Endothelial cell (in vitro differentiated cells): ENCODE data around the gene RPL12. TPM values are rescaled to one million over a fixed set of nuclear protein-coding genes. Genes with fewer than 3 reads are reported as not detected.
A peak's percentile ranks its signal among the peaks of the same experiment; 100 is the strongest.

Experiments used
- DNase-seq: peaks from one replicate; pipeline ENCODE4 v3.0.0; 2021; ENCODE audit warnings: low spot score
- H3K27ac Mint-ChIP-seq: one replicate; pipeline ENCODE4 v1.8.0; 2021; ENCODE audit warnings: mixed read lengths, inconsistent platforms; ENCODE audit not compliant: unreplicated experiment
- H3K27me3 Mint-ChIP-seq: one replicate; pipeline ENCODE4 v1.8.0; 2021; ENCODE audit warnings: mild to moderate bottlenecking, moderate library complexity, mixed read lengths, inconsistent platforms; ENCODE audit not compliant: unreplicated experiment
- H3K36me3 Mint-ChIP-seq: one replicate; pipeline ENCODE4 v1.8.0; 2021; ENCODE audit warnings: mild to moderate bottlenecking, low read depth, mixed read lengths, inconsistent platforms; ENCODE audit not compliant: unreplicated experiment
- H3K4me1 Mint-ChIP-seq: one replicate; pipeline ENCODE4 v1.8.0; 2021; ENCODE audit warnings: mild to moderate bottlenecking, mixed read lengths, inconsistent platforms; ENCODE audit not compliant: unreplicated experiment
- H3K4me3 Mint-ChIP-seq: one replicate; pipeline ENCODE4 v1.8.0; 2021; ENCODE audit warnings: mild to moderate bottlenecking, mixed read lengths, inconsistent platforms; ENCODE audit not compliant: unreplicated experiment
- H3K9me3 Mint-ChIP-seq: one replicate; pipeline ENCODE4 v1.8.0; 2021; ENCODE audit warnings: mixed read lengths, inconsistent platforms; ENCODE audit not compliant: unreplicated experiment
- CTCF ChIP-seq: fragments of 200-600 bp; sonication (generic); IDR thresholded peaks from one replicate; pipeline ENCODE4 v1.5.0; 2021; ENCODE audit warnings: antibody characterized with exemption; ENCODE audit not compliant: unreplicated experiment
- total RNA-seq: library from RNA; stranded (reverse); fragmentation: NEBNext Ultra II Directional; extraction: Animal tissue kit (Norgen Biotek cat#: 25700); gene quantifications from one replicate; pipeline ENCODE4 v1.2.1, GENCODE V29; 2021; ENCODE audit not compliant: unreplicated experiment

Gene RPL12
- total RNA-seq, 1 donor from 2014 or later, result 1,208 TPM

GRCh38 chr9:127430415-127430814 lies 20.8 kb downstream of the RPL12 start:
- DNase-seq, result no peak
- H3K4me1 Mint-ChIP-seq, result peaks cover 11% of the 10 kb centered on the region
- H3K36me3 Mint-ChIP-seq, result peaks cover 29% of the 10 kb centered on the region
- TF ChIP-seq CTCF, result no peak
- no peaks in the 10 kb centered on the region for H3K9me3 Mint-ChIP-seq
- no peak overlapping the region for H3K4me3 Mint-ChIP-seq
- H3K27ac Mint-ChIP-seq, result no peak overlapping the region
- H3K27me3 Mint-ChIP-seq, result no peaks in the 10 kb centered on the region

GRCh38 chr9:127428348-127428747 lies 22.9 kb downstream of the RPL12 start:
- peaks cover 13% of the 10 kb centered on the region for H3K36me3 Mint-ChIP-seq
- H3K4me1 Mint-ChIP-seq, result peaks cover 23% of the 10 kb centered on the region
- H3K27me3 Mint-ChIP-seq, result no peaks in the 10 kb centered on the region
- TF ChIP-seq CTCF, result no peak
- H3K4me3 Mint-ChIP-seq, result no peak overlapping the region
- DNase-seq, result no peak
- H3K9me3 Mint-ChIP-seq, result no peaks in the 10 kb centered on the region
- no peak overlapping the region for H3K27ac Mint-ChIP-seq

GRCh38 chr9:127426756-127427155 lies 24.4 kb downstream of the RPL12 start:
- TF ChIP-seq CTCF, result no peak
- Mint-ChIP-seq H3K4me3 (peak overlapping the region; percentile 49), H3K9me3 (no peaks in the 10 kb centered on the region), H3K4me1 (peaks cover 31% of the 10 kb centered on the region), H3K36me3 (peaks cover 13% of the 10 kb centered on the region), H3K27me3 (no peaks in the 10 kb centered on the region), H3K27ac (peak overlapping the region; percentile 55)
- DNase-seq, result no peak

- H3K9me3 Mint-ChIP-seq, result no peaks in the 10 kb centered on the region
- H3K27me3 Mint-ChIP-seq, result no peaks in the 10 kb centered on the region
- H3K4me3 Mint-ChIP-seq, result peak overlapping the region; percentile 98
- peak overlapping the region; percentile 88 for H3K27ac Mint-ChIP-seq
- H3K36me3 Mint-ChIP-seq, result no peaks in the 10 kb centered on the region
- peaks cover 31% of the 10 kb centered on the region for H3K4me1 Mint-ChIP-seq
- no peak for DNase-seq
- TF ChIP-seq CTCF, result no peak
Measured at GRCh38 chr9:127424676-127424999, 26.6 kb downstream of the RPL12 start.

DNA sequence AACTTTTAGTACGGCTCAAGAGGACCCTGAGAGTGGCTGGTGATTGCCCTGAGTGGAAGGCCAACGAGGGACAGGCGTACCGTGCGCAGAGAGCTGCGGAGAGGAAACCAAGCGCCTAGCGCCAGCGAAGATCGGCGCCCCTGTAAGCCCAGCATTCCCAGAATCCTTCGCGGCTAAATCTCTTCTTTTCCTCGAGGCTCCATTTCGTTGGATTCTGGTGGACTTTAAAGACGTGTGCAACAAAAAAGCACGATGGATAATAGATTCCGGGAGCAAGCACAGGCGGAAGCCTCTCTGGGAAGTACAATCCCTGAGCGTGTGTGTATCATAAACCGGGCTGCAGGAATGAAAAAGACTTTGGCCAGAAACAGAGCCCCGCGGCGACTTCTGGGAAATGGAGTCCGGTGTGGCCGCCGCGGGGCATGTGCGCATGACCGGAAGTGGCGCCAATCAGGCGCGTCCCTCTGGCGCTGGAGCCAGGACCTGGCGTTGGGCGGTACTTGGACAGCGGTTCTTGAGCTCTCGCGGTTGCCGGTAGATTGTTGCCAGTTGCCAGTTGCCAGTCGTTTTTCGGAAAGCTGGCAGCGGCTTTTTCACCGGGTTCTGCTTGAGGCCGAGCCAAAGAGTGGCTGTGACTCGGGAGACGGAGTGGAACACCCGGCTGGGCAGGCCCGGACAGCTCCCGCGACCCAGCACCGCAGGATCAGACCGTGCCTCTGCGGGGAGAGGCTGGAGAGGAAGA lies 27.1 kb downstream of the RPL12 start, which contains the start of gene ZNF79:
TSS of gene ZNF79 (plus strand) at position 449 of the 742 bp plus-strand sequence. CDS start 406 bp downstream, outside the sequence.
- H3K36me3 Mint-ChIP-seq, result no peaks in the 10 kb centered on the region
- H3K9me3 Mint-ChIP-seq, result no peaks in the 10 kb centered on the region
- peak within 1 kb of the TSS; percentile 98 for H3K4me3 Mint-ChIP-seq
- H3K27me3 Mint-ChIP-seq, result no peaks in the 10 kb centered on the region
- DNase-seq, result peak; percentile 93
- TF ChIP-seq CTCF, result no peak
- H3K4me1 Mint-ChIP-seq, result peaks cover 31% of the 10 kb centered on the region
- peak within 1 kb of the TSS; percentile 88 for H3K27ac Mint-ChIP-seq
